GM18868 (cell line): ENCODE measurements around the gene DUX4.
"Not testable (repeated sequence)": the region's sequence is repeated elsewhere in the genome, so short reads cannot be mapped to it uniquely, and the experiment has no call there.

Experiments
- ATAC-seq: cut with Tn5 transposase; IDR thresholded peaks from one replicate; pipeline ENCODE4 v1.9.1; 2021; ENCODE audit warnings: mild to moderate bottlenecking, moderate library complexity; ENCODE audit not compliant: unreplicated experiment

Gene DUX4

DNA sequence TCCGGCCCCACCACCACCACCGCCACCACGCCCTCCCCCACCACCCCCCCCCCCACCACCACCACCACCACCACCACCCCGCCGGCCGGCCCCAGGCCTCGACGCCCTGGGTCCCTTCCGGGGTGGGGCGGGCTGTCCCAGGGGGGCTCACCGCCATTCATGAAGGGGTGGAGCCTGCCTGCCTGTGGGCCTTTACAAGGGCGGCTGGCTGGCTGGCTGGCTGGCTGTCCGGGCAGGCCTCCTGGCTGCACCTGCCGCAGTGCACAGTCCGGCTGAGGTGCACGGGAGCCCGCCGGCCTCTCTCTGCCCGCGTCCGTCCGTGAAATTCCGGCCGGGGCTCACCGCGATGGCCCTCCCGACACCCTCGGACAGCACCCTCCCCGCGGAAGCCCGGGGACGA lies at the start of gene DUX4:
Gene DUX4 (plus strand): TSS at position 347 of the 400 bp plus-strand sequence. CDS start 0 bp downstream, at position 347.
- not testable (repeated sequence) for ATAC-seq

DNA sequence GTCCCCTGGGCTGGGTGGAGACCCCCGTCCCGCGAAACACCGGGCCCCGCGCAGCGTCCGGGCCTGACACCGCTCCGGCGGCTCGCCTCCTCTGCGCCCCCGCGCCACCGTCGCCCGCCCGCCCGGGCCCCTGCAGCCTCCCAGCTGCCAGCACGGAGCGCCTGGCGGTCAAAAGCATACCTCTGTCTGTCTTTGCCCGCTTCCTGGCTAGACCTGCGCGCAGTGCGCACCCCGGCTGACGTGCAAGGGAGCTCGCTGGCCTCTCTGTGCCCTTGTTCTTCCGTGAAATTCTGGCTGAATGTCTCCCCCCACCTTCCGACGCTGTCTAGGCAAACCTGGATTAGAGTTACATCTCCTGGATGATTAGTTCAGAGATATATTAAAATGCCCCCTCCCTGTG lies 1.9 kb downstream of the DUX4 start:
- not testable (repeated sequence) for ATAC-seq

- ATAC-seq, result not testable (repeated sequence)
These were observed 4.4 kb downstream of the DUX4 start for GRCh38 chr4:190177727-190178605.

DNA sequence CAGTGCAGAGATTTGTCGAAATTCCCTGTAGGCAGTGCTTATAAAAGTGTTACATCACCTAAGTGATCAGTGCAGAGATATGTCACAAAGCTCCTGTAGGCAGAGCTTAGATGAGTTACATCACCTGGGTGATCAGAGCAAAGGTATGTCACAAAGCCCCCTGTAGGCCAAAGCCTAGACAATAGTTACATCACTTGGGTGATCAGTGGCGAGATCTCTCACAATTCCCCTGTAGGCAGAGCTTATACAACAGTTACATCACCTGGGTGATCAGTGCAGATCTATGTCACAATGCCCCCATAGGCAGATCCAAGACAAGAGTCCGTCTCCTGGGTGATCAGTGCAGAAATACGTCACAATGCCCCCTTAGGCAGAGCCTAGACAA lies 5.0 kb downstream of the DUX4 start:
- ATAC-seq, result not testable (repeated sequence)

GRCh38 chr4:190179030-190179739 lies 5.6 kb downstream of the DUX4 start:
- not testable (repeated sequence) for ATAC-seq

GRCh38 chr4:190179740-190180094 lies 6.1 kb downstream of the DUX4 start:
- not testable (repeated sequence) for ATAC-seq

DNA sequence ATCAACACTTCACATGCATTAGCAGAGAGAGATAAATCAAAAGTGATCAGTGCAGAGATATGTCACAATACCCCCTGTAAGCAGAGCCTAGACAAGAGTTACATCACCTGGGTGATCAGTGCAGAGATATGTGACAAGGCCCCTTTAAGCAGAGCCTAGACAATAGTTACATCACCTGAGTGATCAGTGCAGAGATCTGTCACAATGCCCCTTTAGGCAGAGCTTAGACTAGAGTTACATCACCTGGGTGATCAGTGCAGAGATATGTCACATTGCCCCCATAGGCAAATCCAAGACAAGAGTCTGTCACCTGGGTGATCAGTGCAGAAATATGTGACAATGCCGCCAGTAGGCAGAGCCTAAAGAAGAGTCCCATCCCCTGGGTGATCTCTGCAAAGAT lies 7.4 kb downstream of the DUX4 start:
- ATAC-seq, result not testable (repeated sequence)

GRCh38 chr4:190181481-190182100 lies 8.0 kb downstream of the DUX4 start:
- not testable (repeated sequence) for ATAC-seq

DNA sequence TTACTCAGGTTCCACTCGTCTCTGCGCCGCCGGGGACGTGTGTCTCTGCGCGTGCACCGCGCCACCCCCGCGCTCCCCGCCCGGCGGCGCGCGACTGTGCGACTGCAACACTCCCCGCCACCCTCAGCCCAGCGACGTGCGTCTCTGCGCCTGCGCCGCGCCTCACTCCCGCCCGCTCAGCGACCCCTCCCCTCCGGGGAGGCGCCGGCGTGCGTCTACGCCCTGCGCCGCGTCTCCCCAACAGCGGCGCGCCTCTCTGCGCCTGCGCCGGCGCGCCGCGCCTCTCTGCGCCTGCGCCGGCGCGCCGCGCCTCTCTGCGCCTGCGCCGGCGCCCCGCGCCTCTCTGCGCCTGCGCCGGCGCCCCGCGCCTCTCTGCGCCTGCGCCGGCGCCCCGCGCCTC lies 29.9 kb downstream of the DUX4 start:
- not testable (repeated sequence) for ATAC-seq
